HepG2 (cell line): ENCODE data around the gene LRRC10B.

Experiments
- FOXM1 ChIP-seq: sonication (generic); formaldehyde crosslinking; IDR thresholded peaks from 2 replicates; pipeline ENCODE4 v1.5.0; 2020; ENCODE audit warnings: missing genetic modification reagents
- KDM1A ChIP-seq: IDR thresholded peaks from 2 replicates; pipeline ENCODE4 v1.6.1; 2016; ENCODE audit warnings: missing compliant biosample characterization
- SP1 ChIP-seq, 2 experiments: fragments of 450-650 bp in 1 of 2; sonication (generic) in 1 of 2; formaldehyde crosslinking in 1 of 2; IDR thresholded peaks; 2 replicates each; pipeline versions ENCODE4 v1.4.0 to v1.6.1; 2016 to 2020; ENCODE audit warnings: missing genetic modification reagents in 1 of 2
- SRSF1 ChIP-seq: fragments of 200-400 bp; formaldehyde crosslinking; optimal IDR thresholded peaks from 2 replicates; pipeline ENCODE3; 2017; ENCODE audit warnings: mild to moderate bottlenecking, low read depth, low read length, moderate library complexity
- SRSF4 ChIP-seq: fragments of 200-400 bp; formaldehyde crosslinking; IDR thresholded peaks from one replicate; pipeline ENCODE4 v1.6.1; 2018; ENCODE audit warnings: mild to moderate bottlenecking, low read depth, low read length, moderate library complexity; ENCODE audit not compliant: poor library complexity, severe bottlenecking
- TF ChIP-seq, protein P1 (sequence below): sonication (generic); formaldehyde crosslinking; IDR thresholded peaks from 2 replicates; pipeline ENCODE4 v1.4.0; 2020; ENCODE audit warnings: missing genetic modification reagents
- TF ChIP-seq, protein P2 (sequence below): sonication (generic); formaldehyde crosslinking; IDR thresholded peaks from 2 replicates; pipeline ENCODE4 v1.5.0; 2020; ENCODE audit warnings: mild to moderate bottlenecking, missing genetic modification reagents, moderate library complexity

DNA sequence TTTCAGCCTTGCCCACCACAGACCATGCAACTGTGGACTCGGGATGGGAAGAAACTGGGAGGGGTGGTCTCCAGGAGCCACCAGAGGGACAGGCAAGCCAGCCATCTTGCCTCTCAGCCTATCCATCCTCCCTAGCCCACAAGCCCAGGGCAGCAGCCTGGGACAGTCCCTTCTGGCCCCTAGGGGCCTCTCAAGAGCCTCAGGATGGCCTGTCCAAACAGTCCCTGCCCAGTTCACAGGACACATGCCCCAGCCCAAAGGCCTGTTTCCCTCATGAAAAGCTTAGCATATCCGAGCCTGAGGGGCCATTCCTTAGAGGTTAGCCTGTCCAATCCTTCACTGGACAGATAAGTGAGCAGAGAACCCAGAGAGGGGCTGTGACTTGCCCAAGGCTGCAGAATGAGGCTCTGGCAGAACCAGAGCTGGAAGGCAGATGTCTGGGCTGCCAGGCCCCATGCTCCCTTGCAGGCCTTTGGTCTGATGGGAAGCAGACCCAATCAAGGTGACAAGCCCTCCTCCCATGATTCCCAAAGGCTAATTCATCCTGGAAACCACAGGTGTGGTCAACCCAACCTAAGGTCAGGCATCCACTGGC lies 28.2 kb downstream of the LRRC10B start:
- TF ChIP-seq KDM1A, result no peak
- no peak for TF ChIP-seq SP1 (IDR thresholded peaks at IDR 0.05)
- no peak for TF ChIP-seq SP1 (CRISPR knock-in tag; IDR thresholded peaks at IDR 0.05)
- TF ChIP-seq SRSF4, result no peak
- no peak for TF ChIP-seq FOXM1 (CRISPR knock-in tag)
- TF ChIP-seq, protein P1, sequence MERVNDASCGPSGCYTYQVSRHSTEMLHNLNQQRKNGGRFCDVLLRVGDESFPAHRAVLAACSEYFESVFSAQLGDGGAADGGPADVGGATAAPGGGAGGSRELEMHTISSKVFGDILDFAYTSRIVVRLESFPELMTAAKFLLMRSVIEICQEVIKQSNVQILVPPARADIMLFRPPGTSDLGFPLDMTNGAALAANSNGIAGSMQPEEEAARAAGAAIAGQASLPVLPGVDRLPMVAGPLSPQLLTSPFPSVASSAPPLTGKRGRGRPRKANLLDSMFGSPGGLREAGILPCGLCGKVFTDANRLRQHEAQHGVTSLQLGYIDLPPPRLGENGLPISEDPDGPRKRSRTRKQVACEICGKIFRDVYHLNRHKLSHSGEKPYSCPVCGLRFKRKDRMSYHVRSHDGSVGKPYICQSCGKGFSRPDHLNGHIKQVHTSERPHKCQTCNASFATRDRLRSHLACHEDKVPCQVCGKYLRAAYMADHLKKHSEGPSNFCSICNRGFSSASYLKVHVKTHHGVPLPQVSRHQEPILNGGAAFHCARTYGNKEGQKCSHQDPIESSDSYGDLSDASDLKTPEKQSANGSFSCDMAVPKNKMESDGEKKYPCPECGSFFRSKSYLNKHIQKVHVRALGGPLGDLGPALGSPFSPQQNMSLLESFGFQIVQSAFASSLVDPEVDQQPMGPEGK (CRISPR knock-in tag), result no peak
- no peak for TF ChIP-seq SRSF1
- TF ChIP-seq, protein P2, sequence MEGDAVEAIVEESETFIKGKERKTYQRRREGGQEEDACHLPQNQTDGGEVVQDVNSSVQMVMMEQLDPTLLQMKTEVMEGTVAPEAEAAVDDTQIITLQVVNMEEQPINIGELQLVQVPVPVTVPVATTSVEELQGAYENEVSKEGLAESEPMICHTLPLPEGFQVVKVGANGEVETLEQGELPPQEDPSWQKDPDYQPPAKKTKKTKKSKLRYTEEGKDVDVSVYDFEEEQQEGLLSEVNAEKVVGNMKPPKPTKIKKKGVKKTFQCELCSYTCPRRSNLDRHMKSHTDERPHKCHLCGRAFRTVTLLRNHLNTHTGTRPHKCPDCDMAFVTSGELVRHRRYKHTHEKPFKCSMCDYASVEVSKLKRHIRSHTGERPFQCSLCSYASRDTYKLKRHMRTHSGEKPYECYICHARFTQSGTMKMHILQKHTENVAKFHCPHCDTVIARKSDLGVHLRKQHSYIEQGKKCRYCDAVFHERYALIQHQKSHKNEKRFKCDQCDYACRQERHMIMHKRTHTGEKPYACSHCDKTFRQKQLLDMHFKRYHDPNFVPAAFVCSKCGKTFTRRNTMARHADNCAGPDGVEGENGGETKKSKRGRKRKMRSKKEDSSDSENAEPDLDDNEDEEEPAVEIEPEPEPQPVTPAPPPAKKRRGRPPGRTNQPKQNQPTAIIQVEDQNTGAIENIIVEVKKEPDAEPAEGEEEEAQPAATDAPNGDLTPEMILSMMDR (CRISPR knock-in tag), result no peak
